CD4-positive, alpha-beta T cell (primary cell): Measurements from ENCODE around the gene TAS2R60. TPM values are rescaled to one million over a fixed set of nuclear protein-coding genes. Genes with fewer than 3 reads are reported as not detected.

ENCODE experiments used
- ATAC-seq: fragments of 200-7000 bp; cut with Tn5 transposase; one replicate; pipeline ENCODE4 v1.10.0; 2022; ENCODE audit warnings: mild to moderate bottlenecking; ENCODE audit not compliant: poor library complexity
- CTCF ChIA-PET: fragments of 350-600 bp; sonication (Branson Sonifier 250); formaldehyde crosslinking; loops from one replicate; lab custom pipeline; 2021; ENCODE audit warnings: antibody characterized with exemption, inconsistent platforms; lab: Charles Lee
- POLR2A ChIA-PET: fragments of 350-600 bp; sonication (Branson Sonifier 250); formaldehyde crosslinking; loops from one replicate; lab custom pipeline; 2021; ENCODE audit warnings: antibody characterized with exemption, inconsistent platforms; lab: Charles Lee
- DNase-seq, 14 experiments: peaks; one replicate each; pipeline ENCODE4 v3.0.0-alpha.2; 2013 to 2020; ENCODE audit warnings: mixed read lengths in 2 of 14
- H3K27ac ChIP-seq, 2 donors: one replicate each; pipeline versions ENCODE4 v1.5.1 to v1.7.0; 2013; ENCODE audit warnings: low read length in 2 of 2, low read depth in 1 of 2, mild to moderate bottlenecking in 1 of 2
- H3K27me3 ChIP-seq, 2 experiments: 1 replicate in 1 of 2; 2 replicates in 1 of 2; pipeline versions ENCODE4 v1.6.1 to v1.7.0; 2013; ENCODE audit warnings: low read length in 2 of 2, control low read depth in 1 of 2, mild to moderate bottlenecking in 1 of 2, moderate library complexity in 1 of 2; ENCODE audit not compliant: insufficient read depth in 2 of 2, control insufficient read depth in 1 of 2
- H3K36me3 ChIP-seq: one replicate; pipeline ENCODE4 v1.6.1; 2013; ENCODE audit warnings: low read length, control low read depth; ENCODE audit not compliant: insufficient read depth
- H3K4me1 ChIP-seq: one replicate; pipeline ENCODE4 v1.6.1; 2013; ENCODE audit warnings: low read length, control low read depth; ENCODE audit not compliant: insufficient read depth
- H3K4me3 ChIP-seq: one replicate; pipeline ENCODE4 v1.5.1; 2013; ENCODE audit warnings: mild to moderate bottlenecking, low read length, moderate library complexity
- H3K9me3 ChIP-seq, 2 experiments: 1 replicate in 1 of 2; 2 replicates in 1 of 2; pipeline versions ENCODE4 v1.6.1 to v1.7.0; 2013; ENCODE audit warnings: low read length in 2 of 2, mild to moderate bottlenecking in 2 of 2, control low read depth in 1 of 2, moderate library complexity in 1 of 2; ENCODE audit not compliant: control insufficient read depth in 1 of 2, insufficient read depth in 1 of 2
- H3K27ac Mint-ChIP-seq: one replicate; pipeline ENCODE4 v1.8.0; 2020; ENCODE audit warnings: mixed read lengths
- H3K27me3 Mint-ChIP-seq: one replicate; pipeline ENCODE4 v1.8.0; 2021; ENCODE audit warnings: mixed read lengths
- H3K36me3 Mint-ChIP-seq: one replicate; pipeline ENCODE4 v1.8.0; 2021; ENCODE audit warnings: low read depth, mixed read lengths
- H3K4me1 Mint-ChIP-seq: one replicate; pipeline ENCODE4 v1.8.0; 2021; ENCODE audit warnings: low read depth, mixed read lengths
- H3K4me3 Mint-ChIP-seq: one replicate; pipeline ENCODE4 v1.8.0; 2020; ENCODE audit warnings: mild to moderate bottlenecking, mixed read lengths
- H3K9me3 Mint-ChIP-seq: one replicate; pipeline ENCODE4 v1.8.0; 2020; ENCODE audit warnings: mixed read lengths
- CTCF ChIP-seq: fragments of 200-600 bp; IDR thresholded peaks from one replicate; pipeline ENCODE4 v1.8.0; 2022; ENCODE audit warnings: antibody characterized with exemption, mild to moderate bottlenecking
- intact Hi-C, 2 experiments: fragments of 100-400 bp; cut with DNase I in 1 of 2; cut with micrococcal nuclease in 1 of 2; formaldehyde crosslinking; loops; one replicate each; pipeline versions ENCODE4 v1.15.1 to v1.9.0; 2023 to 2025; cut with DNase I, micrococcal nuclease
- total RNA-seq, 174 experiments: library from RNA in 2 of 174; stranded (reverse) in 2 of 174; gene quantifications; one replicate each; pipeline ENCODE4 v1.2.3 and lab custom pipeline; 2021 to 2026

TAS2R60 gene
- total RNA-seq, 2 experiments from 2014 or later = 0.47 to 0.61 TPM

DNA sequence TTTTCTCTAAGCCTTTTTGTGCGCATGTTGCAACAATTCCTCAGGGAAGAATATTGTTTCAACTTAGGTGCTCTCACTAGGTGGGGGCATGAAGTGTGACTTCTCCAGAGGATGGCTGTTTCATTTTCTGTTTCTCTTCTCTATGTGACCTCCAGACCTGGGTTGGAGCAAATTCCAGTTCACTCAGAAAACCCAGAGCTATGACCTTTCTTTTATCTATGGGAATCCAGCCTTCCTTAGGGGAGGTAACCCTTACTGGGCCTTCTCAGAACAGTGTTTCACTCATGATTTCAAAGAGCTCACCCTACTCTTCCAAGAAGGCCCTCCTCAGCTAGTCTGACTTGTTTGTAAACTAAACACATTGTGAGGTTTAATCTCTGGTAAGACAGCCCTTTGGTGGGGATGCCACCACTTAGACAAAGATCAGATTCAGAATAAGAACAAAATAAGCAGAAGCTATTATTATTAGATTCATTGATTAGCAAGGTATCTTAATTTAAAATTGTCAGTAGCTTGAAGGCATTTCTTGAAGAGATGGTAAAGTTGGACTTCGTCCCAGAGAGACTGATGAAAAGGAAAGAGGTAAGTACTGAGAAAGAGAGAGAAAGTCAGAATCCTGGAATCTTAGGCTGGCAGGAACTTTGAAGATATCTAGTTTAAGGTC is 16.6 kb upstream of the TAS2R60 start:
- ChIA-PET POLR2A (no interaction called here), CTCF (no interaction called here)
- intact Hi-C loops = no loop called here
- Histone ChIP-seq H3K9me3 (no peaks in the 10 kb centered on the region), H3K27me3 (no peaks in the 10 kb centered on the region), H3K36me3 (no peaks in the 10 kb centered on the region), H3K4me3 (no peak overlapping the region), H3K4me1 (no peaks in the 10 kb centered on the region), H3K27ac (no peak overlapping the region)
- Mint-ChIP-seq H3K27me3 (no peaks in the 10 kb centered on the region), H3K27ac (no peak overlapping the region), H3K4me3 (no peak overlapping the region), H3K4me1 (peaks cover 13% of the 10 kb centered on the region), H3K36me3 (peaks cover 31% of the 10 kb centered on the region), H3K9me3 (no peaks in the 10 kb centered on the region)
- DNase-seq (no peak), ATAC-seq (no peak)
- no peak for TF ChIP-seq CTCF

DNA sequence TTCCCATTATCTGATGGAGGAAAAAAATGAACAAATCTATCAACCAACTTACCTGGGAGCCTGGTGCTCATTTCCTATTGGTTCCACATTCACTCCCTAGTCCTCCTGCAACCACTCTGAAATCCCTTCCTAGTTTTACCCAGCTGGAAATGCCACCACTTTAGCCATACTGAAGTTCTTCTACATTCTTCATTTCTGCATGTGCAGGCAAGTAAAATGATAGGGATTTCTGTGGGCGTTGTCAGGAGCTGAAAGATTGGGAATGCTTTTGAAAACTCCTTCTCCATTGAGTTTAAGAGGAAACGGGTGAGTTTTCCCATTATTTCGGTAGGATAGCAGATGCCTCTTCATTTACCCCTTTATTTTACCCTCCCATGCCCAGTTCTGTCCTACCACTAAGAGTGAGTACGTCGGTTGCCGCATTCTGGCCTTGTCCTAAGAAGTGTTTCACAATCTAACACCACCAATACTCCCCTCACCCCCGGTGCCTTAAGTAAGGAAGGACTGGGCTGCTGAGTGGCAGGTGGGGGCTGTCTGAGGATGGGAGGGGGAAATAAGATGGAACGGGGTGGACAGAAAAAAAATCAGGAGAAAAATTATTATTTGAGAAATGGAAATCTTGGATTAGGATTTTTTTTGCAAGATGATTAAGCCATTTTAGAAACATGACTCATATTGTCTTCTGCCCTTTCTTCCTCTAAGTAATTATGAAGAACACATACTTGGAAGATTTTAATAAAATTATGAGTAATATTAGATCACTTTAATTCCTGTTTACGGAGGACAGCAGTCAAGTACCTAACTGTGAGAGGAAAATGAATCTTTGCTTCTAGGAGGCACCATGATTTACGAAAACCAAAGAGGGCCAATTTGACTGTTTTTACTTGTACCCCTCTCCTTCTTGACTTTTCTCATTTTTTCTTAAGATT is 13.2 kb upstream of the TAS2R60 start:
- Mint-ChIP-seq H3K27ac (no peak overlapping the region), H3K27me3 (no peaks in the 10 kb centered on the region), H3K4me1 (peaks cover 10% of the 10 kb centered on the region), H3K36me3 (peaks cover 27% of the 10 kb centered on the region), H3K9me3 (no peaks in the 10 kb centered on the region), H3K4me3 (no peak overlapping the region)
- ChIA-PET CTCF (no interaction called here), POLR2A (no interaction called here)
- intact Hi-C loops = no loop called here
- no peaks in the 10 kb centered on the region for H3K36me3 ChIP-seq
- no peak overlapping the region for H3K4me3 ChIP-seq
- H3K4me1 ChIP-seq = no peaks in the 10 kb centered on the region
- no peak for DNase-seq
- H3K27ac ChIP-seq = no peak overlapping the region
- ATAC-seq = no peak
- H3K9me3 ChIP-seq = no peaks in the 10 kb centered on the region
- TF ChIP-seq CTCF = no peak
- H3K27me3 ChIP-seq = no peaks in the 10 kb centered on the region

DNA sequence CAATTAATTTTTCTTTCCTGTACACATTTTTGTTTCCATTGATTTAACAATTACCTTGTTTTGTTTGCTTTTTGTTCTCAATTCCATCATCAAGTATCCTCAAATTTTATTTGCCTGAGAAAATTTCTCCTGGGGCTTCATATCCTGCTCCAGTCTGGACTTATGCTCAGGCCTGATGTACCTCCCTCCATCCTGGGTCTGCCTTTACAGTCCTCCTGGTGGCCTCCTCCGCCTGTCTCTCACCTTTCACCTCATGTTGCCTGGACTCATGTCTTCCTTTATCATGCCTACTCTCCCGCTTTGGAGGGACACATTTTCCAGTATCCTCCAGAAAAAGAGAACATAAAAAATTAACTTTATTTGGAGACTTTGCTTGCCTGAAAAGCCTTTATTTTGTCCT is 12.1 kb upstream of the TAS2R60 start:
- no peak overlapping the region for H3K4me3 Mint-ChIP-seq
- Histone ChIP-seq H3K36me3 (no peaks in the 10 kb centered on the region), H3K27ac (no peak overlapping the region), H3K9me3 (no peaks in the 10 kb centered on the region), H3K4me1 (no peaks in the 10 kb centered on the region), H3K4me3 (no peak overlapping the region), H3K27me3 (no peaks in the 10 kb centered on the region)
- ChIA-PET CTCF (no interaction called here), POLR2A (no interaction called here)
- peaks cover 9% of the 10 kb centered on the region for H3K4me1 Mint-ChIP-seq
- intact Hi-C loops = no loop called here
- H3K27ac Mint-ChIP-seq = no peak overlapping the region
- TF ChIP-seq CTCF = no peak
- H3K9me3 Mint-ChIP-seq = no peaks in the 10 kb centered on the region
- H3K27me3 Mint-ChIP-seq = no peaks in the 10 kb centered on the region
- DNase-seq = no peak
- peaks cover 24% of the 10 kb centered on the region for H3K36me3 Mint-ChIP-seq
- no peak for ATAC-seq
